HG03139 (cell line): ENCODE measurements around the gene HAS3.
"Not testable (repeated sequence)": the region's sequence is repeated elsewhere in the genome, so short reads cannot be mapped to it uniquely, and the experiment has no call there.

Experiments
- ATAC-seq: cut with Tn5 transposase; IDR thresholded peaks from one replicate; pipeline ENCODE4 v1.9.1; 2021; ENCODE audit not compliant: unreplicated experiment

The HAS3 gene, protein sequence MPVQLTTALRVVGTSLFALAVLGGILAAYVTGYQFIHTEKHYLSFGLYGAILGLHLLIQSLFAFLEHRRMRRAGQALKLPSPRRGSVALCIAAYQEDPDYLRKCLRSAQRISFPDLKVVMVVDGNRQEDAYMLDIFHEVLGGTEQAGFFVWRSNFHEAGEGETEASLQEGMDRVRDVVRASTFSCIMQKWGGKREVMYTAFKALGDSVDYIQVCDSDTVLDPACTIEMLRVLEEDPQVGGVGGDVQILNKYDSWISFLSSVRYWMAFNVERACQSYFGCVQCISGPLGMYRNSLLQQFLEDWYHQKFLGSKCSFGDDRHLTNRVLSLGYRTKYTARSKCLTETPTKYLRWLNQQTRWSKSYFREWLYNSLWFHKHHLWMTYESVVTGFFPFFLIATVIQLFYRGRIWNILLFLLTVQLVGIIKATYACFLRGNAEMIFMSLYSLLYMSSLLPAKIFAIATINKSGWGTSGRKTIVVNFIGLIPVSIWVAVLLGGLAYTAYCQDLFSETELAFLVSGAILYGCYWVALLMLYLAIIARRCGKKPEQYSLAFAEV

DNA sequence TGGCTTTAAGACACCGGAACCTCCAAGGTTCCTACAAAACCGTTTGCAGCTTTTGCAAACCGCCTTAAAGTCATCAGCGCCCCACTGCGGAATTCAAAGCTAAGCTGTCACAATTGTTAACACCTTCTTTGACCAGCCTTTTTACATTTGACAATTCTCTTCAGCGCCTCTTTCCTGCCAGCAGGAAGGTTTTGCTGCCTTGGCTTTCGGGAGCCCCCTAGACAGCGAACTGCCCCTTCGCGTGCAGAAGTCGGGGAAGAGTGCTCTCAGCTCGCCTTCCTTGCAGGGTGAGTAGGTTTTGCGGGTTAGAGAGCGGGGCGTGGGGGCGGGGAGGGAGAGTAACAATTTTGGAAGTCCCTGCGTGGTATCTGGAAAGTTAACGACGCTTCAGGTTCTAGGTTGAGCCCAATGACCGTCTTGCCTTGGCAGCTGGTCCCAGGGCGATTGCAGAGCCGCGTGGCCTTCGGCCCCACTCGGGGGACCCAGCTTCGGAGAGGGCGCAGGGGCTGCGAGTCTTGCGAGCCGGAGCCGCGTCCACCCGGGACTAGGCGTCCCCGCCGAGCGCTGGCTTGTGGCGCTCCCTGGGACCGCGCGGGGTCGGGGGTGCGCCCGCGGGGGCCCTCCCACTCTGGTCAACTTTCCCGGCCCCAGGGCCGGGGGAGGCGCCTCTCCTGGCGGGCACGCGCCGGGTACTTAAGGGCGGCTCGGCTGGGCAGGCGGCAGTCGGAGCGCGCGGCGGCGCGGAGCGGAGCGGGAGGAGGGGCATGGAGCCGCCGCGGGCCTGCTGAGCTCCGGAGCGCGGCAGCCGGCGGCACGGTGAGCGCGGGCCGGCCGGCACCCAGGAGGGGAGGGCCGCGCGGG, at the start of gene HAS3:
Gene HAS3, plus strand, starts transcription at position 153 of the 861 bp plus-strand sequence. CDS start 3,743 bp downstream, outside the sequence.
- ATAC-seq, result no peak

DNA sequence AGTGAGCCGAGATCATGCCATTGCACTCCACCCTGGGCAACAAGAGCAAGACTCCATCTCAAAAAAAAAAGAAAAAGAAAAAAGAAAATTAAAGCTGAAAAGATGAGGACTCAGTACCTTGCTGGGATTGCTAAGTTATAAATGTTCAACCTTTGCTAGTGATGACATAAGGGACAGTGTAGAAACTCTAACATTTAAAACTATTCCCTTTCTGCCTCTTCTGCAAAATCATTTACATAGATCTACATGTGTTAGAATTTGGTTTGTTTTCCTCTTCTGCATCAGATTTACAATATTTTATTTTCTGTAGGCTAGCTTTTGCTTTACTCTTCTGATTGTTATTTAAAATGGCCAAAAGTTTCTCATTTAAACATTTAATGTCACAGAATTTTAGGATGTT, 49.5 kb upstream of the HAS3 start:
- no peak for ATAC-seq

DNA sequence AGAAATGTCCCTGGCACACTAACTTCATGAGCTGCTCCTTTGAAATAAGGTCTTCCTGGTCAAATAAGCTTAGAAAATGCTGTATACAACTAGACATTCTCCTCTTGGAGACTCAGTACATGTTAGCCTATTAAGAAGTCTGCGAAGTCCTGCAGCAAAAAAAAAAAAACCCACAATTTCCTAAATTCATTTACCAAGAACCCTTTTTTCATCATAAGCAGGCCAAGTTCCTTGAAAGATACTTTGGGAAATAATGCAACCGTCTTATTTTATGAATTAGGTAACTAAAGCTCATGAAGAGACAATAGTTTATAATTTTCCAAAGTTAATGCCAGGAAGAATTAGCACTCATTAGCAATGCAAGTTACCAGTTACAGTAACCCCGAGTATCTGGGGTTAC, 49.0 kb upstream of the HAS3 start:
- ATAC-seq, result no peak

DNA sequence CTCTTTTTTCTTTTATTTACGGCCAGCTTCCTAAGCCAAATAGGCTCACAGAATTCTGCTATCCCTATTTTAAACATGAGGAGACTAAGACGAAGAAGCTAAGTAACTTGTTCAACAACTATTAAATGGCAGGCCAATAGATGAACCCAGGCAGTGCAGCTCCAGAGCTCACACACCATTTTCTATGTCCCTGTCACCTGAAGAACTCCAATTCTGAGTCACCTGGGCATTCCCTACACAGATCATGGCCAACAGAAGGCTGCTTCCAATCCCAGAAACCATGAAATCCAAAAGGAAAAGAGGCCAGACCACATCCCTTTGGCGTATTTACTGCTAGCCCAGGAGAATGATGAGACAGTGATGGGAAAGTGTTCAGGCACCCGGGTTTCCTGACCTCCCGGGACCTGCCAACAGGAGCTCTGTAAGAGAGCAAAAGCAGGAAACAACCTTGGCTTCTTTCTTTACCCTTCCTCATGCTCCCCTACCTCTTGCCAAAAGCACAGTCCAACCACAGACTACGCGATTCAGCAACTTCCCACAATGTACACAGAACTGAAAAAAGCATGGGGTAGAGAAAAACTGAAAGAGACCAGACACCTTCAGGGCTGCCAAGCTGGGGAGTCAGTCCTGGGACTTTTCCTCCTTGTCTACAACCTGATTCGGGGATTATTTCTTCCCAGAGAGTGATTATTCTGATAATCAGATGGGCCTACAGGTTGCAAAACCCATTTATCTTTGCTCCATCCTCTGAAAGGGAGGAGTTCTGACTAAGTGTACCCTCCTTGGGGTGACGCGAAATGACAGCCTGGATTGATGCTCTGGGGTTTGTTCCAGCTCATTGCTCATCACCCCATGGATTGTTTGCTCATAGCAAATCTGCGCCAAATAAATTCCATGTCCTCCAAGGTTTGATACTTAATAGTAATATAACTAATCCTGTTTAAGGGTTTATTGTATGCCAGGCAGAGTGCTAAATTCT, 47.8 kb upstream of the HAS3 start:
- no peak for ATAC-seq

DNA sequence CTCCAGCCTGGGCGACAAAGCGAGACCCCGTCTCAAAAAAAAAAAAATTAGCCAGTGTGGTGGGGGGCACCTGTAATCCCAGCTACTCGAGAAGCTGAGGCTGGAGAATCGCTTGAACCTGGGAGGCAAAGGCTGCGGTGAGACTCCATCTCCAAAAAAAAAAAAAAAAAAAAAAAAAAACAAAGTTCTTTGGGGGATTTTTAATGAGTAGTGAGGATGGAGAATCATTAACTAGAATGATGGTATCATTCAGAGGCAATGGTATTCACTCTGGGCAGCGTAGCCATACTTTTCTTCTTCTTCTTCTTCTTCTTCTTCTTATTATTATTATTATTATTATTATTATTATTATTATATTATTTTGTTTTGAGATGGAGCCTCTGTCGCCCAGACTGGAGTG, 42.0 kb upstream of the HAS3 start:
- not testable (repeated sequence) for ATAC-seq

DNA sequence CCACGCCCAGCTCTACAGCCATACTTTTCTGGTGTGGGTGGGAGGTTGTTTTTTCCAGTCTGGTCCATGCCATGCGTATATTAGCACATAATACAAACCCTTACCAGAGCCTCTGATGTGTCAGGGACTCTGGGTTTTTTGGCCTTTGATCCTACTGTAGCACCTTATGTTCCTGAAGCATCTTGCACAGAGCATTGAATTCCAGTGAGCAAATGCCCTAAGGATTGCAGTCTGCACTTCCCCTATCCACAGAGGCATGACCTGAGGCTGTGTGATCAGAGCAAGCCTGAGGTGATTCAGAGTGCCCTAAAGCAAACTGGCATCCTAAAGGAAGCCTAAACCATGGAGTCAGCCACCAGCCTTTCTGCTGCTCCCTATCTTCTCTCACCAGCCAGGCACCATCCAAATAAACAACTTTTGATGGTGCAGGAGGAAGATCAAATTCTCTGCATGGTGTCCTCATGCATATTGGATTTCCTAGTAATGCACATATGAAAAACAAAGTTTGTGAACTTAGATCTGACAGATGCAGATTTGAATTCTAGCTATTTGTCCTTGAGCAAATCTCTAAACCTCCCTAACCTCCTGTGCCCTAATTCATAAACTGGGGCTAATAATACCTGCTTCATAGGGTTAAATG, 41.2 kb upstream of the HAS3 start:
- ATAC-seq, result no peak

DNA sequence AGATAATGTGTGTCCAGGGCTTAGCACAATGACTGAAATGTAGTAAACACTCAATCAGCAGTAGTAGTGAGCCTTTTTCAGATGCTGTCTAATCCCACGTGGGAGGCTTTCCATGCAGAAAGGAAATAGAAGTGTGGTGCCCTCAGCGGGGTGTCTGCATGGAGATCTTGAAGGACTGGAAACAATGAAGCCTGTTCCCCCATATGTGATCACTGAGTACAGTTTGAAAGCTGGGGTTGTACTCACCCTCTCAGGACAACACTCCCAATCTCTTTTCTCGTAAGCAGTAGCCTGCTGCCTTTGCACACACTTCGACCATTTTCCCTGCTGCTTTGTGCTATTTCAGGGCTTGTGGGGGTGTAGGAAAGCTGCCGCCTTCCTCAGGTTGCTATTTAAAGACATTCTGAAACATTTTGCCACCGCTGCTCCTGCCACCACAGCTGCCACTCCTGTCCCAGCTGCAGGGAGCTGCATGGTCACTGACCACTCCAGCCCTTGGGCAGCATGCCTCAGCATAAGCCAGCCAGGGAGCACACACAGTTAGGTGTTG, 40.6 kb upstream of the HAS3 start:
- no peak for ATAC-seq

DNA sequence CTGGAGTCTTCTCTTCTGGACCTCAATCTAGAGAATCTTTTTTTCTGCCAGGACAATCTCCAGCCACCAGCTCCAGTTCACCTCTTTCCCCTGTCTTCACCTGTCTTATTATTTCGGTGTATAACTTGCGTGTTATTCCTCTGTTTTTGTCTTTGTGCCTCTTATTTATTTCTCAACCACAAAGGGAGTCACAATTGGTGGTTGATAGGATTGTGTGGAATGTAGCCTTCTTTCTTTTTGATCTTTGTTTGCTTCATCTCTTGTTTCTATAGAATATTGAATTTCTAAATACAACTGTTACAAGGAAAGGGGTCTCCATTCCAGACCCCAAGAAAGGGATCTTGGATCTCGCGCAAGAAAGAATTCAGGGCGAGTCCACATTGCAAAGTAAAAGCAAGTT, 35.9 kb upstream of the HAS3 start:
- no peak for ATAC-seq

DNA sequence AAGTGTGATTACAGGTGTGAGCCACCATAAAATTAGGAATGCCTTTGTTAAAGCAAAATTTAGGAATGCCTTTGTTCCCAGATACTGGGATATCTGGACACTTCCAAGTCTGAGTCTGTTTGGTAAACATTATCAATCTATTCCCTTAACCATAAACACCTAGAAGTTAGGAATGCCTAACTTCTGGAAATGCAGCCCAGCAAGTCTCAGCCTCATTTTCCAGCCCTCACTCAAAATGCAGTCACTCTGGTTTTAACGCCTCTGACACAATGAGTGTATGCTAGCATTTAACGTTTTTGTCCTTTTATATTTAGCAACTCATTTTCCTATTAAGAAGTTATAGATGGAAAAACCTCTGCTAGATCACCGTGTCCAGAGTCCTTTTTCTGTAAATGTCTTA, 34.4 kb upstream of the HAS3 start:
- no peak for ATAC-seq

DNA sequence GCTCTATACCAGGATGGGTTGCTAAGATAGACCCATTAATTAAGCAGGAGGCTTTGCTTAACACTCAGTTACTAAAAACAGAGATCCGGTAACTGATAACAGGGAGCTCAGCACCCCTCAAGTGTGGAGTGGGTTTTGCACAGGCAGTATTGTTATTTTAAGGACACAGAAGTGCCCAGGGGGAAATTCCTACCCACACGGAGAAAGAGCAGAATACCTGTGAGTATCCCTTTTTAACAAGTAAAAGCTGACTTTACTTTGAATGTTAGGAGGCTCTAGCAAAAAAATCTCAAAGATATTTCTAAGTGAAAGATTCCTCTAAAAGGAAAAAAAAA, 32.8 kb upstream of the HAS3 start:
- ATAC-seq, result no peak

DNA sequence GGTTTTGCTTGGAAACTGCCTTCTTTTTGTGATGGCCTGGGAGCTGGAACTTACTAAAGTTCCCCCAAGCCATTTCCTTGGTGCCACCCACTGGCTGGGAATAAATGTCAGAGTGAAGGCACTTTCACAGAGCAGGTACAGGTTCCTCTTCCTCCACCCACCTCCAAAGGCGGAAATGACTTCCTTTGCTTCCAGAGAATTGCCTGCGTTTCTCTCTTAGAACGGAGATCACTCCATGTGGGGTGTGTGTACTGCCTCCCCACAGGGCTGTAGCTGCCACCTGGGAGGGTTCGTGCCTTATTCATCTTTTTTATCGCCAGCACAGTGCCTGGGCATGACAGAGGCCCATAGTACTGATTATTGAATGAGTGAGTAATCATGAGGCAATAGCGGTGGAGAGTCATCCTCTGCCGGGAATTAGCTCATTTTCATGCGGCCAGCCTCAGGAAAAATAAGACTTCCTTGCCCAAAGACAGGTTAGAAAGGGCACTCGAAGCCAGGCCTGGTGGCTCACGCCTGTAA, 32.2 kb upstream of the HAS3 start:
- ATAC-seq, result no peak

DNA sequence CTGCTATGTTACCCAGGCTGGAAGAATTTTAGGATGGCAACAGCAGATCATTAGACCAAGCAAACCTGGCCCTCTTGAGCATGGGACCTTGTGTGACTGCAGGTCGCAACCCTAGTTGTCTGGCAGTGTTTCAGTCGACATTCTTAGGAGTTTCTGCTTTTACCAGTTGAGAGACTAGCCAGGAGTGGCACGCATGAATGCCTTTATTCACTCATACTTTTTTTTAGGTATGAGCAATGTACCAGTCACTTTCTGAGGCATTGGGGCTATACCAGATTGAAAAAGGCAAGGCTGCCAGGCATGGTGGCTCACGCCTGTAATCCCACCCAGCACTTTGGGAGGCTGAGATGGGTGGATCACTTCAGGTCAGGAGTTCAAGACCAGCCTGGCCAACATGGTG, 28.2 kb upstream of the HAS3 start:
- no peak for ATAC-seq

DNA sequence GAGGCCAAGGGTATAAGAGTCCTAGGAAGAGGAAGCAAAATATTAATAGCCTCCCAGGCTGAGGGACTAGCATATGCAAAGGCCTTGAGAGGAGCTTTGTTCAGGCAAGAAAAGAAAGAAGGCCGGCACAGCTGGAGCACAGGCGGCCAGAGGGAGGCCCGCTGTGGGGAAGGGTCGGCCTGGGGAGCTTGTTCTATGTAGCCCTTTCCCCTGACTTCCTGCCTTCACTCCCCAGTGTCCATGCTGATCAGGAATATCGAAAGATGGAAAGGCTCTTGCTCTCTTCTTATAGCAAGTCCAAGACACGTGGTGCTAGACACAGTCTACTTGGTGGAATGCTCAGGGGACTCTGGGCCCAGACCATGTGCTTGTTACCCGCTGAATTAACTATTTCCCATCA, 27.4 kb upstream of the HAS3 start:
- no peak for ATAC-seq

DNA sequence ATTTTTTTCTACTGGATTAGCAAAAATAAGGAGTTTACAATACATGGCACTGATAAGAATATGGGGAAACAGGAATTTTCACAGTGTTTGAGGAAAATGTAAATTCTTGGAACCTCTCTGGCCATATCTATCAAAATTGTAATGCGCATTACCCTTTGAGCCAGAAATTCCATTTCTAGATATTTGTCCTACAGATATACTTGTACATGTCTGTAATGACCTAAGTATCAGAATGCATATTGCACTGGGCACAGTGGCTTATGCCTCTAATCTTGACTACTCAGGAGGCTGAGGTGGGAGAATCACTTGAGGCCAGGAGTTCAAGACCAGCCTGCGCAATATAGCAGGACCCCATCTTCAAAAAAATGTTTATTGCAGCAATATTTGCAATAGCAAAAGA, 25.8 kb upstream of the HAS3 start:
- no peak for ATAC-seq

DNA sequence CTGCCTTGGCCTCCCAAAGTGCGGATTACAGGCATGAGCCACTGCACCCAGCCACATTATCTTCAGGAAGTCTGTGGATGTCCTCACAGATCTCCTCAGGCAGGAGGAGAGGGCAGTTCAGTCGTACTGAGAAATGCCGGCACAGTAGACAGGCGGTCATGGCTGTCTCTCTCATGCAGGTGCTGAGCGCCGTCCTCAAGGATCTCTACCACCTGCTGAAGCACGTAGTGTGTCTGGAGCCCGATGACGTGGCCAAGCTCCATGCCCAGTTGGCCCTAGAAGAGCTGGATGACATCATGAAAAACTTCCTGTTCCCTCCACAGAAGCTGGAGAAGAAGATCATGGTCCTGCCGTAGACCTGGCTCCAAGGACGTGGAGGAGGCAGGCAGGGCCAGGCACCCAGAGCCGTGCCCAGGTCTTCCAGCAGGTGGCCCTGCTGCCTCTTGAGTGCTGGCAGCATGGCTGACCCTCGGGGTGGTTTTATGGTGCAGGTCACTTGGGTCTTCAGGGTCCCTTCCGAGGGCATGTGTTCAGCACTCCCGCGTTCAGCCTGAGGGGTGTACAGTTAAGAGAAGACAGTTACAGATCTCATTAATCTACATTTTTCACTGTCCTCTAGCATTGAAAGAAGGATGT, 22.0 kb upstream of the HAS3 start:
- no peak for ATAC-seq

DNA sequence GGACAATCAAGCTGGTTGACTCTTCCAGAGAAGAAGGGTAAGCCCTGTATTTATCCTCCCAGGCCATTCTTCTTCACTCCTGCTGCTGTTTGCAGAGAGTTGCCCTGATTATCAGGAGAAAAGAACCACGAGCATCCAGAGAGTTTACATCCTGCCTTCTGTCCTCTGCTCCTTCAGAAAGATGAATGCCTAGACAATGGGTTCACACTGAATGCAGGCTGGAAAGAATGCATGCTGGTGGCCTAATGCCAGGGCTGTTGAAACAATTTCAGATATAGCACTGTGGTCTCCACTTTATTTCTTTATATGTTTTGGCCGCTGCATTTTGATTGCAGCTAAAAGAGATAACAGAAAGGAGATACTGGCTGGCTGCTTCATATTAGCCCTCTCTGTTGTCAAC, 21.2 kb upstream of the HAS3 start:
- no peak for ATAC-seq

DNA sequence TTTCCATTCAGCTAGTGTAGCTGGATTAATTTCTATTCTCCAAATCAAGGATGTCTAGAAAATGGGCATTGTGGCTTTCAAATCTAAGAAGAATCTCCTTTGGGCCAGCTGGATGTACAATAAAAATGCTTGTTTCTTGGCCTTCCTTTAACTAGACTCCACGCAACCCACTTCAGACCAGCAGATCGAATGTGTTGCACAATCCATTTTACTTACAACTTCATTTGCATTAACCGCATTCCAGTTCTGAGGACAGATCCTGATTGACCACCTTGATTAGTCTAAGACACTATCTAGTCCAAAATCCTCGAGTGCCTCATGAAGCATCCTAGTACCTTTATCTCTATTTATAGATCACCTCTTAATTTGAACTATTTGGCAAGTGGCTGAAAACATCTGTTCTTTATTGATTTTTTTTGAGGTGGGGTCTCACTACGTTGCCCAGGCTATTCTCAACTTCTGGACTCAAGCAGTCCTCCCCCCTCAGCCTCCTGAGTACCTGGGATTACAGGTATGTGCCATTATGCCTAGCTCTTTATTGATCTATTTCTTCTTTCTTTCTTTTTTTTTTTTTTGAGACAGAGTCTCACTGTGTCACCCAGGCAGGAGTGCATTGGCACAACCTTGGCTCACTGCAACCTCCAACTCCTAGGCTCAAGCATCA, 20.3 kb upstream of the HAS3 start:
- ATAC-seq, result no peak

DNA sequence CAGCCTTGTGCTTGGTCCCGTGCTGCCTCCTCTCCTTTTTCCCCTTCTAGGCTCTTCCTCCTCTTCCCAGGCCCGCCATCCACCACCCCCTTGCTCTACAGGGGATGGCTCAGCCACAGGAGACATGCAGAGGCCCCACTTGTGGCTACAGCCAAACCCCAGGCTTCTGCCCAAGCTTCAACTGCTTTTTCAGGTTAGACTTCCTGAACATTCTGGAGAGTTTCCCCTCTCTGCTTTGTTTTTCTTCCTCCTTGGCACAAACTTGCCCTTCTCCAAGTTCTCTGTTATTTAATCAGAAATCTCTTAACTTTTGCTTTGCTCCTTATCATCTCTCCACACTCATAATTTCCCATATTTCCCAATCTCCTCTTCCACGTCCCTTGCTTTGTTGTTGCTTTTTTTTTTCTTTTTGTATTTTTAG, 18.3 kb upstream of the HAS3 start:
- no peak for ATAC-seq

DNA sequence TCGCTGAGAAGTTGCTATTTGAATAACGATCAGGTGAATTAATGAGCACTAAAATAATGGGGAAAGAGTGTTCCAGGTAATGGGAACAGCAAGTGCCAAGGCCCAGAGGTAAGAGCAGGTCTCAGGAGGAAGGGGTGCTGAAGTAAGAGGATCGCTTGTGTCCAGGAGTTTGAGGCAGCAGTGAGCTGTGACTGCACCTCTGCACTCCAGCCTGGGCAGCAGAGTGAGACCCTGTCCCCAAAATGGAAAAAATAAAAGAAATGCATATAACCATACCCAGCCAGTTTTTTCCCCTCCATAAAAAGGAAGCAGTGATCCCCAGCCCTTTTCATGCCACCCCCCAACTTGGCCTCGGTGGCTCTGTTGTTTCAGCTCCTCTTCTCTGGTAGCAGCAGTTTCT, 16.8 kb upstream of the HAS3 start:
- no peak for ATAC-seq
